Inflammatory macrophage (primary cell): ENCODE data around the gene EYS.
"Not testable (repeated sequence)": the region's sequence is repeated elsewhere in the genome, so short reads cannot be mapped to it uniquely, and the experiment has no call there.

Experiments used
- DNase-seq, 2 donors: peaks; one replicate each; pipeline ENCODE4 v3.0.0-alpha.2; 2020 to 2022

Gene EYS

DNA sequence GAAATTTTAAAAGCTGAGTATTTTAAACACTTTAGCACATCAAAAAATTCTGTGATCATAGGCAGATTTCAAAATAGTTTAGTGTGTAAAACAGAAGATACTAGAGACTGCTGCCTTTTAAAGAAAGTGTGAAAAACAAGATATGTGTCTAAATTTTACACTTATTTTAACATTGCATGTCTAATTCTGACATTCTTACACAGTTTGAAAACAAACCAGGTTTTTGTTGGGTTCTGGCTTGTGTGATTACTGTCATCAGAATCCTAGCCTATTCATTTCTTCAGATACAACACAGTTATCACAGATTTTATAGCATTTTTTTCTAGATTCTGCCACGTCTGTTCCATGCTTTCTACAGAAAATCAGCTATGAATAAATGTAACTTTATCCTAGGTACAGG is 257.1 kb downstream of the EYS start:
- DNase-seq = no peak

DNA sequence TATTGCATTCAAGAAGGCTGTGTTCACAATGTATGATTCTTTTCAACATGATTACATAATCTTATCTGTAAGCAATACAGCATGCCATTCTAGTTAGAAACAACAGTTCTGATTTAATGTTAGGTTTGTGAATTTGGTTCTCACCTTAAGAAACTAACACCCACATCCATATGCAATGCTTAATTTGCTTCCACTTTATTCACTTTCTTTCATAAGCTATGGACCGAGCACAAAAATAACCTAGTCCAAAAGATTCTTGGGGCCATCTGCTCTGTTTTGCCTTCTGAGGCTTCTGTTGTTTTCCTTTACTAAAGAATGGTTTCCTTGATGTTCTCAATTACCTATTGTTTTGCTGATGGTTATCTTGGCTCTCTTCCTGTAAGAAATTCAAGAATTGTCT is 258.2 kb downstream of the EYS start:
- DNase-seq = no peak

DNA sequence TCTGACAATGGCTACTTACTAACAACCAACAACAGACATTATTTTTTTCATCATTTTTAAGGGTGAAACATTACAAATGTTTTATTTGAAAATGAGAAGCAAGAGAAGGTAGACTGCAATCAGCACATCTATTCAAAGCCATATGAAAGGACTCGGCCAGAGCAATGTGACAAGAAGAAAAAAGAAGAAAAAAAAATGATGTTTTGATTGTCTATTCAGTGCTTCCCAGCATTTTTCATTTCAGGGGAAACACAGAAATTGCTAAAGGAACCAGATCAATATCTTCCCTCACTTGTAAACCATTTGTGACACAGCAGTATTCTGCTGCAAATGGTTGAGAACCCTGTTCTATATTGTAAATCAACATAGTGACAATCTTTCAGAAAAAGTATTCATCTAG is 270.7 kb downstream of the EYS start:
- DNase-seq = no peak

DNA sequence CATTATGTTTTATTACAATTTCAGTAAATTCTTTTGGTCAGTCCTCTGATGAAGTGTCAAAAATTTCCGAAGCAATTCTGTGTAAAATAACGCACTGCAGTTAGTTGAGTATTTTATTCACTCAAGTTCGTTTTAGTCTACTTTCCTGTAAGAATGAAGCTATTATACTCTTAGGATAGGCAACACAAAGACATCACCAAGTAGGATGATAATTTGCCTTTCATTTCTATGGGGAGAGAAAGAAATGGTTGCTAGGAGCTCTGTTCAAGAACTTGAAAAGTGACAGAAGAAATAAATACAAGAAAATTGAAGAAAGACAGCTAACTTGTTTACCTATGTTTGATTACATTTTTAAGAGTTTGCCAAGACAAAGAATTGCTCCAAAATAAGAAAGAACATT is 290.4 kb downstream of the EYS start:
- no peak for DNase-seq

DNA sequence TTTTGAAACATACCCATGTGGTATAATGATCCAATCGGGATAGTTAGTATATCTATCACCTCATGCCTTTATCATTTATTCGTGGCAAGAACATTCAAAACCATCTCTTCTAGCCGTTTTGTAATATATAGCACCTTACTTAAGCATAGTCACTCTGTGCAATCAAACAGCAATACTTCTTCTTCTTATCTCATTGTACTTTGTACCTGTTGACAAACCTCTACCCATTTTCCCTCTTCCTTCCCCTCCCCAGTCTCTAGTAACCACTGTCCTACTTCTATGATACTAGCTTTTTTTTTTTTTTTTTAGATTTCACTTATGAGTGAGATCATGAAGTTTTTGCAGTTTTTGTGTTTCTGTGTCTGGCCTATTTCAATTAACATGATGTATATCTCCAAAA is 296.7 kb downstream of the EYS start:
- DNase-seq = no peak

DNA sequence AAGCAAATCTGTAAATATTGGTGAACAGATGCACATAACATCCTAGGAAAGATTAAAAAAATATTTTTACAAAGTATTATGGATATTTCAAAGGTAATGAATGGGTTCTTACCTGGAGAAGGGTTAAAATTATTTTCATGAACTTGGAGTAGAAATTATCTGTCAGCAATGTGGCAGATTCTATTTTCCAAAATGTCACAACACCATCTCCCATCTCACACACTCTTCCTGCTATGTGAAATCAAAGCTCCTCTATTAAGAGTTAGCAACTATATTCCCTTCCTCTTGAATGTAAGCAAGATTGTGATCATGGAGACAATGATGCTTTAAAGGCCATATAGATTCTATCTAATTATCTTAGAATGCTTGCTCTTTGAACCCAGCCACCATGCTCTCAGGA is 304.5 kb downstream of the EYS start:
- DNase-seq = no peak

DNA sequence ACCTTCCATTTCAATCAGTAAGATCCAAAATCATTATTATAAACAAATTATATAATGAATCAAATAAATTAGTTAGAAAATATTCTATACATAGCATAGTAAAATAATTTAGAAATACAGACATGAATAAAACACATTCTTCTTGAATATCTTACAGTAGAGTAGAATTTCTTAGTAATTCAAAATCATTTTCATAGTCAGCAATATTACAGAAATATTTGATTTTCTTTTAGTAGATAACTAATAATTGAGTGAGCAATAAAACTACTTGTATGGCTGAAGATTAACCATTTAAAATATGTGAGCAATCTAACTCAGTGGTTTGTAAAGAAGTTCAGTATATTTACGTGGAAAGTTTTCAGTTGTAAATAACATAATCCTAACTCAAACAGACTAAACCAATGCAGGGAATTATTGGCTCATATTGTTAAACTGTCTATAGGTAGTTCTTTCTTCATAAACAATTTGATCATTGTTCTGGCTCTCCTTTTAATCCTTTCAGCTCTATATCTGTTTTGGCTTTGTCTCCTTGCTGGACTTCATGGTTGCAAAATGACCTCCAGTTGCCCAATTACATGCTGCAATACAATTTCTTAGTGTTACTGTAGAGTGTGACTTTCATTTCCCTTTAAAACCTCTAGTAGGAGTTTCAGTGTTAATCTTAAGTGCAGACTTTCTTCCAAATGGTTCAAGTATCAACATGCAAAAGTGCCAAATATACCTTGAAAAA is 307.5 kb downstream of the EYS start:
- DNase-seq = peak in 1 of 2 donors; percentile 9

DNA sequence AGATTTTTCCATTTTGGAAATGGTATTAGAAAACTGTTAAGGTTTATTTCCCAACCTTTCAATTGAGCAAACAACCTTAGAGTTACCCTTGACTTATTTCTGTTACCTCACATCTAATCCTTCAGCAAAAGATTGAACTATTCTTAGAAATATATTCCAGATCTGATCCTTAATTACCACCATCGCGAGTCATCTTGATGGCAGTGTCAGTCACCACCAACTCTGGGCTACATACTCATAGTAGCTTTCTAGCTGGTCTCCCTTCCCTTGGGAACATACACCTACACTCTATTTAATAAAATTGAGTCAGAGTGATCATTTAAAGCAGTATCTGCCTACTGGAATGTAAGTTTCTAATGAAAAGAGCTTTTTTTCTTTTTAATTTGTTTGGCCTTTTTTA is 308.2 kb downstream of the EYS start:
- DNase-seq = no peak

DNA sequence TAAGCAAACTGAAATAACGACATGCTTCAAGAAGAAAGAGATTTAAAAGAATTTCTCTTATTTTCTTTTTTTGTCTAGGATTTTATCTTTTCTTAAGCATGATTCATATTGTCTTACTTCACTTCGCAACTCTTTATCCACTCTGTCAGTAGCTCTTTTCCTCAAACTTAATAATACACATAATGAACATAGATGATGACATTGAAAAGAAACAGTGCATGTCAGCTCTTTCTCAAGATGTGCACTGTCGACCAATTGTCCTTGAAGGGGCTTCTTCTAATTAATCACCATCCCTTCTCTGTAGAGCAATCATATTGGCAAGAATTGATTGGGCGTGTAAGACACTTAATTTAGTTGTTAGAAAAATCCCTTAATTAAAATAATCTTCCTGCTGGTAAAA is 356.5 kb downstream of the EYS start:
- no peak for DNase-seq

DNA sequence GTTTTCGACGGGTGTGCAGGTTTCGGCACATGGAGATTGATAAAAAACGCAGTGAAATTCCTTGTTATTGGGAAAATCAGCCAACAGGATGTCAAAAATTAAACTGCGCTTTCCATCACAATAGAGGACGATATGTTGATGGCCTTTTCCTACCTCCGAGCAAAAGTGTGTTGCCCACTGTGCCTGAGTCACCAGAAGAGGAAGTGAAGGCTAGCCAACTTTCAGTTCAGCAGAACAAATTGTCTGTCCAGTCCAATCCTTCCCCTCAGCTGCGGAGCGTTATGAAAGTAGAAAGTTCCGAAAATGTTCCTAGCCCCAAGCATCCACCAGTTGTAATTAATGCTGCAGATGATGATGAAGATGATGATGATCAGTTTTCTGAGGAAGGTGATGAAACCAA is 404.4 kb downstream of the EYS start:
- not testable (repeated sequence) for DNase-seq

DNA sequence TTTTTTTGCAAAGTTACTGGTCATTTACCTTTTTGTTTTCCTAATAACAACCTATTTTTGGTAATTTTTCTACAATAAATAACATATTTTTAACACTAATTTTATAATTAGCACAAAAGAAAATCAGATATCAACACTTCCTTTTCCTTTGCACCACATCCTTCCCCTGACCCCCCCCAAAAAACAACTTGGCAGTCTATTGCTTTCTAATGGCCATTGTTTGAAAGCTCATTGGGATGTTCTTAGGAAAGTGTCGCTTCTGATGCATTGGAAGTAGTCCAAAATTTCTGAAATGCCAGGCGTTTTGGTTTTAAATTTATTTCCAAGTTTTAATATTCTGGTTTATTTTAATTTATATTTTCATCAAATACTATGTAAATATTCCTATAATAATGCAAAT is 407.8 kb downstream of the EYS start:
- no peak for DNase-seq

DNA sequence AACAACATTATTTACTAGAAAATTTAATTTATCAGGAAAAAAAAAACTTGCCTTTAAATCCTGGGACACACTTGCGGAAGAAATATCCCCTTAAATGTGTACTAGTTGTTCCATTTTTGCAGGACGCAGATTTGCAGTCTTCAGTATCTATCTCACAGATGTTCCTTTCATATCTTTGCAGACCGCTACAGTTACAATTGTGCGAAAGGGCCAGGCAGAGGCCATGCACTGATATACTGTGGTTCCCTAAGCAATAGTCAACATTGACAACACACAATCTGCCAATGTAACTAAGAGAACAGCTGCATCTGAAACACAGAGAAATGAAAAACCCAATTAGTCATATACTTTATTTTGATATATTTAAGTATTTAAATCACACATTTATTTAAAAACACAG is 411.2 kb downstream of the EYS start:
- no peak for DNase-seq

DNA sequence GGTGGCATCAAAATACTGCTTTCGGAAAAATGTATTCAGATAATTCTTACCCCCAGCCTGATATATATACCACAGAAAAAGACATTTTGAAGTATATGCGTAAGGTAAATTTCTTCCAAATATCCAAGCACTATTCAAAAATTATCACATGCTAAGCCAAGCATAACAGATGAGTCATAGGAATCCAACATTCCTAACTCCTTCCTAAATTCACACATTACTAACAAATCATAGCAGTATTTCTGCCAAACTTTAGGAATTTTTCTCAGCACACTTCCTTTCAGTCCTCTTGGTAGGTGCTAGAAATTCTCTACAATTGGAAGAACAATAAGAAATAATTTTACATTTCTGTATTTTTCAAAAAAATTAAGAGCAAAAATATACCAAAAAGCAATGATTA is 417.5 kb downstream of the EYS start:
- DNase-seq = no peak

DNA sequence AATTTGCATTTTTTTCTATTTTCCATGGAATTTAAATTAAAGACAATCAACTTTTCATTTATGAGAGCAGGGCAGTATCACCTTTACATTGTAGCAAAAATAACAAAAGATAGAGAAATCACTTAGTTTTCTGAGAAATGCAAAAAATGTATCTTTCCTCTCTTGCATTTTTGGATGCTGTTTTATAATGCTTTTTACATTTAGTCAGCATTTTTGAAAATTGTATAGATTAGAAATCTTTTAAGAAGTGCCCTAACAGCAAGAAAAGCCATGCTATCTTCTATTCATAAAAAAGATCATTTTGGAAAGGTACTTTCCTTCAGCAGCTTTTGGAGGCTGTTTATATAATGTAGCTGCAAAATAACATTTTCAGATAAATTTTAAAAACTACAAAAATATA is 421.8 kb downstream of the EYS start:
- no peak for DNase-seq

DNA sequence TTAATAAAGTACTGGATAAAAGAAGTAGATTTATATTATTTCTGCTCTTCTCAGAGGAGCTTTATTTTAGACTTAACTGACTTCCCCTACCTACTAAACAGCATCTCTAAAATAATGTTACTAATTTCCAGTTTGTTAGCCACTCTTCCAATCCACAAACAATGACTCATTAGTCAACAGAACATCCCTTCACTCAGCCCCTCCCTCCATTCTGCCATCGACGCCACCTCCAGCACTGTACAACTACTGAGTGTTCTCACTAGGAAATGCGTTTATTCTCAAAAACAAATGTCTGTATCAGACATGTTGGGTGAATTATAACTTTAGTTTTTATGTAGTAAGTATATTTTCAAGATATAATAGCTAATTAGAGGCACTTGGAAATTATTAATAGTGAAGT is 427.0 kb downstream of the EYS start:
- no peak for DNase-seq

DNA sequence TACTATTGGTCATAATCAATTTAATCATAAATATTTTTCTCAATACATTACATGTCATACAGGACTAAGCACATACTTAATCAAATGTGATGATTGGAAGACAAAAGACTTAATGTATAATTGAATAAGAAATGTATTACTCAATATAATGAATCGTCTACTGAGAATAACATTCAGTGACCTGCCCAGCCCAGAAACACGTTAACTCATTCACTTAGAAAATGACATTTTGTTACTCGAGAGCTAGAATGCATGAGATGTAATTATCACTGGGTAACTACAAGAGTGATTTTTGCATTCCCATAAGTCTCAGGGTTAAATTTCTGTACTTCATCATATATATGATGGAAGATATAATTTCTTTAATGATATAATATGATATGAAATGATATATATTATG is 444.8 kb downstream of the EYS start:
- no peak for DNase-seq

DNA sequence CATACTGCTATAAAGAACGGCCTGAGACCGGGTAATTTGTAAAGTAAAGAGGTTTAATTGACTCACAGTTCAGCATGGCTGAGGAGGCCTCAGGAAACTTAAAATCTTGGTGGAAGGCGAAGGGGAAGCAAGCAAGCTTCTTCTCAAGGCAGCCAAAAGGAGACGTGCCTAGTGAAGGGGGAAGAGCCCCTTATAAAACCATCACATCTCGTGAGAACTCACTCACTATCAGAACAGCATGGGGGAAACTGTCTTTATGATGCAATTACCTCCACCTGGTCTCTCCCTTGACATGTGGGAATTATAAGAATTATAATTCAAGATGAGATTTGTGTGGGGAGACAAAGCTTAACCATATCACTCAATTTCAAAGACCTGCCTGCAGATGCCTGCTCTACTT is 447.0 kb downstream of the EYS start:
- DNase-seq = no peak

DNA sequence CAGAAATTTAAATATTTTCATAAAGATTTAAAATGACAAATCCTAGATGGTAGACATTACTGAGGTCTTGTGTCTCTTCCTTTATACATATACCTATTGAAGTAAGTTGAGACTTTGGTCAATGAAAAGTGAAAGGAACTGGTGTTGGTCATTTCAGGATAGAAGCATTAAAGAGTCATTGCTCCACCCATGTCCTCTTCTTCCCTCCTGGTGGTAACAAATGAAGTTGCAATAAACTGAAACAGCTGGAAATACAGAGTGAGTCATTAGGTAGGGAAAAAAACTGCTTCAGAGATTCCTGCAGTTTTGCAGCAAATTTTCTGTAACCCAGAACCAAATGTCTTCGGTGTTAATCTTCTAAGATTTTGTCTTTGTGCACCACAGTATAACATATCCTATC is 448.0 kb downstream of the EYS start:
- DNase-seq = no peak

DNA sequence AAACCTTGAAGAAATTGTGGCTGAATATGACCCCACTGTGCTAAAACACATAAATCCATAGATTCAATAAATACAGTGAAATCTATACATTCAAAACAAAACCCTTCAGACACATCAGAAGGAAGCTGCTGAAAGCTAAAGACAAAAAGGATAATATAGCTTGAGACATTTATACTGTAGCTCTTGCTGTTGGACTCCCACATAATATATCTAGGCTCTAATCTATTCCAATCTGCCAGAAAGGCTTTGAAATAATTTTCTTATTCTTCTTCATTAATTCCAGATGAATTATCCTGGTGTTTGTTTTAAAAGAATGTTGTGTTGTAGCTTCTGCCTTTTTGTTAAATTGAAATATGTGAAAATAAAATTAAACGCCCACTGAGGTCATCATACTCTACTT is 454.0 kb downstream of the EYS start:
- DNase-seq = no peak

DNA sequence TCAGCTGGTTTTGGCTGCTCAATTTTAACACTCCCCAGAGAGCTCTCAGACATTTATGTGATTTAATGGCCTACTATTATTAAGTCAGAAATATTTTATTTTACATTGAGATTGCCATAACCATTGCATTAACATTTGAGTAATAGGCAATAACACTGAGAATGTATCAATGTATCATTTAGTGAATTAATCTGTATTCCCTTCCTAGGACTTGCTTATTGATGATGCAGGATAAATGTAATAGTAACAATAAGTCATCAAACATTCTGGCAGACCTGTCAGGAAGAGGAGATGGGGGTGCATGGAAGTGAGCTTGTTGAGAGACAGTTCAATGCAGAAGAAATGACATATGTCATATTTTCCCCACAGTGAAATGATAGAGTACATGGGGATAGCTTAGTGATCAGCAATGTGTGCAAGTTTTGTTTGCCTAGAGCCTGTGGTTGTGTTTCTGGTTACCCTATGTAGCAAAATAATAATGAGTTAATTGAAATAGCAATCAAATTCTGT is 458.9 kb downstream of the EYS start:
- no peak for DNase-seq

DNA sequence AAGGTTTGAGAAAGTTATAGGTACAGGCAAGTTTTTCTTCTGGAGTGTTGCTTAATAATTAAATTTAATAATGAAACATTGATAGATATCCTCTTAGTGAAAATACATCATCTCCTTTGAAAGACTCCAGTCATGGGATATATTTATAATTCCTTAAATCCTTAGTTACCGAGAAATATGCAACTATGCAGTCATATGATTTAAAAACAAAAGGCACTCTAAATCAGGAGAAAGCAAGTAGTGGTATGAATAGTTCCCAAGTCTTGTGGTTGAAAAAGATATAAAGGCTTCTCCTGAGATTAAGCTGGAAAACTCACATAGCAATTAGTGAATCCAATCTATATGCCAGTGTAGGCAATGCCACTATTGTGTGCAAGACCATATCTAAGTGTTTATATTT is 475.4 kb downstream of the EYS start:
- no peak for DNase-seq

DNA sequence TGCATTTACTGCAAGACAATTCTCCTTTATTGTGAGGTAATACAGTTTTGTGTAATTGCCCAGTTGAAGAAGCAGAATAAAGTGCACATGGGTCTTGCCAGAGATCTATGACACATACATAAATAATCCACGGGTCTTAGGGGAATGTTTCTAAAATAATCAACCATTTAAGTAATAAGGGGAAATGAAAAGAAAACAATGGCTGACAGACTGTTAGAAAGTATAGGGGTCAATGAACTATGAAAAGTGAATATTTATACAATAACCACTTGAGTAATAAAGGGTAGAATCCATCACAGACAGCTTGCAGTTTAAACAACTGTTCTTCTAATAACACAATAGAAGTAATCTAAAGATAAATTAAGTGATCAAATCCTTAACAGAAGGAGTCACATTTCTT is 477.2 kb downstream of the EYS start:
- no peak for DNase-seq

DNA sequence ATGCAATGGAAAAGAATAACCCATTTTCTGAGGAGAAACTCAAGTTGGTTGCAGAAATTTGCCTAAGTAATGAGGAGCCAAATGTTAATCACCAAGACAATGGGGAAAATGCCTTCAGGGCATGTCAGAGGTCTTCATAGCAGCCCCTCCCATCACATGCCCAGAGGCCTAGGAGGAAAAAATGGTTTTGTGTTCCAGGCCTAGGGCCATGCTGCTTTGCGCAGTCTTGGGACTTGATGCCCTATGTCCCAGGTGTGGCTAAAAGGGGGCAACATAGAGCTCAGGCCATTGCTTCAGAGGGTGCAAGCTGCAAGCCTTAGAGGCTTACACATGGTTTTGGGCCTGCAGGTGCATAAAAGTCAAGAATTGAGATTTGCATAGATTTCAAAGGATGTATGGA is 485.9 kb downstream of the EYS start:
- DNase-seq = no peak

DNA sequence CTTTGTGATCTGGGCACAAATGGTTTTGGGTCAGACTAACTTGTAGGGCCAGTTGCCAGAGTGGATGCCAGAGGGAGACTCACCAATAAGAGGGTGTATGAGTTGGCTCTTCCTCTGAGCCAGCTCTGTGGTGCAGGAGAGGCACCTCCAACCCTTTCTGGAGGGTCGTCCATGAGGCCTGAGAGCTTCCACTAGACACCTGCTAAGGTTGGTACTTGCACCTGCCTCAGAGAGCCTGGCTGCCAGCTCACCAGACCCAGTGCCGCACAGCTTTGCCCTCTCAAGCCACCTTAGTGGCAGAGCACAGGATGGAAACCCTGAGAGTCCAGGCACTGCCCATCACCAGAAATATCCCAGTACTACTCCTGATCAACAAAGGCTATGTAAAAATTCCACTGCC is 504.3 kb downstream of the EYS start:
- no peak for DNase-seq

DNA sequence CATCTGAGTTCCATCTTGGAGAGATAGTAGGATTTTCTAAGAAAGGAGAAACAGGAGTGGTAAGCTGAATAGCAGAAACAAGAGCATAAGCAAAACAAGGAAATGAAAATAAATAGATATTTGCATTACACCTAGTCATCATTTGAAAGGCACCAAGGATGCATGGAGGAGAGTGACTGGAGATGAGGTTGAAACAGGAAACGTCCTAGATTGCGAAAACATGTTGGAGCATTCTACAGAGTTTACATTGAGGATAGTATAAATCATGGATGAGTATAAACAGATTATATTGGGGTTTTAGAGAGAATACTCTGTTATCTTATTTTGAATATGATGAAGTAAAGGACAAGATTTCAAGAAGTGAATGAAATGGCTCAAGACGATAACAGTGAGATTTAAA is 507.3 kb downstream of the EYS start:
- no peak for DNase-seq
